ENCODE measurements around the gene COL4A5.

DNA sequence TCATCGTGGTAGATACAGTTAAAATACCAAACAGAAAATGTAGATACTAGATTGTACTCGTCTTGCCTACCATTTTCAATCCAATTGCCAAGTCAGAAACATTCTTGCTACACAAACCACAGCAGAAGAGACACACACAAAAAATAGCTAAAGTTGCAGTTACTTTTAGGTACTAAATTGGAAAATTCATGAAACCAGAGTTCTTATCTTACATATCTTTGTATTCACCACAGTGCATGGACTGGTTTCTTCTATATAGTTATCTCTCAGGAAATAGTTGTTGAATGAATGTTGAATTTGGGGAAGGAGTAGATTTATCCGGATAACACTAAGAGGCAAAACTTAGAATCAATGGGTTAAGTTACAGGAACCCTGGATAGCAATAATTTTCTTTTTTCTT lies 14.2 kb downstream of the COL4A5 start:
- TF ChIP-seq POLR2A (IDR thresholded peaks at IDR 0.05; ENCODE audit: low read depth, low read length) (no peak), TAF1 (IDR thresholded peaks at IDR 0.05; ENCODE audit: borderline replicate concordance, low read depth, low read length) (no peak)
